SIG-M5 treated with dmso at 0.1 percent for 504 hours (cell line): ENCODE results near the gene TEX13A.

ENCODE experiments used
- DNase-seq: peaks from one replicate; lab custom pipeline; 2025; ENCODE audit not compliant: unreplicated experiment; lab: John Stamatoyannopoulos, UW

Gene TEX13A

GRCh38 chrX:105179644-105180043 lies 40.9 kb downstream of the TEX13A start:
- DNase-seq, result no peak

- DNase-seq, result no peak
Measured at GRCh38 chrX:105173071-105173470, 47.4 kb downstream of the TEX13A start.
